HCT116 (cell line): Measurements from ENCODE around the gene SNRPB. TPM values are rescaled to one million over a fixed set of nuclear protein-coding genes. Genes with fewer than 3 reads are reported as not detected.

Source experiments
- ATAC-seq: fragments of 200-7000 bp; cut with Tn5 transposase; 2 replicates; pipeline ENCODE4 v1.9.1; 2020; ENCODE audit warnings: mild to moderate bottlenecking, moderate library complexity
- BruUV-seq: library from RNA; stranded (reverse); fragments of 400-500 nt; replicated peaks from 2 replicates; lab custom pipeline; 2021; lab: Mats Ljungman, UMichigan
- CTCF ChIA-PET: fragments of 300-600 bp; sonication (Branson Sonifier 250); formaldehyde crosslinking; loops from one replicate; lab custom pipeline; 2021; ENCODE audit warnings: antibody characterized with exemption; lab: Charles Lee
- POLR2A ChIA-PET: fragments of 300-600, 350-600 bp; sonication (Branson Sonifier 250); formaldehyde crosslinking; loops from one replicate; lab custom pipeline; 2021; ENCODE audit warnings: antibody characterized with exemption; lab: Charles Lee
- RAD21 ChIA-PET, 2 experiments: fragments of 300-600 bp; sonication (Branson Sonifier 250); formaldehyde crosslinking; loops; one replicate each; lab custom pipeline; 2023; ENCODE audit warnings: low total read pairs in 2 of 2; ENCODE audit not compliant: uncharacterized antibody in 2 of 2, unreplicated experiment in 2 of 2, low non-redundant PET in 1 of 2; lab: Charles Lee
- DNase-seq: peaks from one replicate; pipeline ENCODE4 v3.0.0-alpha.2; 2010; ENCODE audit warnings: low read depth, low spot score
- H2AFZ ChIP-seq: fragments of 200-600 bp; shearing (Covaris generic), sonication (generic); 2 replicates; pipeline ENCODE4 v1.6.1; 2017; ENCODE audit warnings: low read depth, mixed run types, mixed read lengths, antibody characterized with exemption, low read length; ENCODE audit not compliant: poor library complexity, severe bottlenecking
- H3K27ac ChIP-seq: 2 replicates; pipeline ENCODE4 v1.5.1; 2012; ENCODE audit warnings: low read depth, low read length
- H3K27me3 ChIP-seq: fragments of 200-600 bp; sonication (generic); 2 replicates; pipeline ENCODE4 v1.6.1; 2016; ENCODE audit warnings: mixed run types, low read length, mixed read lengths; ENCODE audit not compliant: insufficient read depth
- H3K36me3 ChIP-seq, 2 experiments: fragments of 200-500 bp in 1 of 2; fragments of 200-600 bp in 1 of 2; sonication (Bioruptor generic) in 1 of 2; sonication (generic) in 1 of 2; 2 replicates each; pipeline versions ENCODE4 v1.5.1 to v1.6.1; 2014 to 2016; ENCODE audit warnings: low read length in 2 of 2, inconsistent platforms in 1 of 2, mixed read lengths in 1 of 2, mixed run types in 1 of 2; ENCODE audit not compliant: insufficient read depth in 2 of 2, control insufficient read depth in 1 of 2
- H3K4me1 ChIP-seq, 2 experiments: fragments of 200-600 bp in 1 of 2; sonication (generic) in 1 of 2; 2 replicates each; pipeline versions ENCODE4 v1.5.1 to v1.6.1; 2012 to 2017; ENCODE audit warnings: low read length in 2 of 2, inconsistent platforms in 1 of 2, mild to moderate bottlenecking in 1 of 2, mixed read lengths in 1 of 2, mixed run types in 1 of 2, moderate library complexity in 1 of 2; ENCODE audit not compliant: insufficient read depth in 2 of 2, control insufficient read depth in 1 of 2
- H3K4me2 ChIP-seq: fragments of 200-600 bp; sonication (generic); 2 replicates; pipeline ENCODE4 v1.6.1; 2017; ENCODE audit warnings: mixed run types, low read length, mixed read lengths
- H3K4me3 ChIP-seq, 2 experiments: fragments of 200-600 bp in 1 of 2; sonication (generic) in 1 of 2; replicated peaks in 1 of 2; 2 replicates each; pipeline ENCODE4 v1.5.1; 2011 to 2016; ENCODE audit warnings: low read length in 2 of 2, control low read depth in 1 of 2, low read depth in 1 of 2, mild to moderate bottlenecking in 1 of 2, mixed read lengths in 1 of 2, mixed run types in 1 of 2
- H3K79me2 ChIP-seq: fragments of 200-600 bp; sonication (generic); 2 replicates; pipeline ENCODE4 v1.6.1; 2017; ENCODE audit warnings: mild to moderate bottlenecking, mixed run types, low read length, moderate library complexity, mixed read lengths; ENCODE audit not compliant: insufficient read depth
- H3K9ac ChIP-seq: fragments of 200-600 bp; sonication (generic); 2 replicates; pipeline ENCODE4 v1.6.1; 2016; ENCODE audit warnings: low read length, mixed read lengths
- H3K9me2 ChIP-seq: fragments of 200-600 bp; sonication (generic), shearing (Covaris generic); 2 replicates; pipeline ENCODE4 v1.6.1; 2017; ENCODE audit warnings: mixed run types, mild to moderate bottlenecking, moderate library complexity; ENCODE audit not compliant: insufficient read depth
- H3K9me3 ChIP-seq, 2 experiments: fragments of 200-500 bp in 1 of 2; fragments of 200-600 bp in 1 of 2; sonication (Bioruptor generic) in 1 of 2; sonication (generic) in 1 of 2; 2 replicates each; pipeline ENCODE4 v1.6.1; 2014 to 2017; ENCODE audit warnings: low read length in 2 of 2, mixed read lengths in 2 of 2, inconsistent platforms in 1 of 2, low read depth in 1 of 2, mild to moderate bottlenecking in 1 of 2, mixed run types in 1 of 2, moderate library complexity in 1 of 2; ENCODE audit not compliant: control insufficient read depth in 1 of 2, insufficient read depth in 1 of 2
- H4K20me1 ChIP-seq: fragments of 200-600 bp; sonication (generic), shearing (Covaris generic); 2 replicates; pipeline ENCODE4 v1.6.1; 2017; ENCODE audit warnings: mixed run types, mild to moderate bottlenecking, moderate library complexity; ENCODE audit not compliant: insufficient read depth
- ATF3 ChIP-seq: IDR thresholded peaks from 2 replicates; pipeline ENCODE4 v1.6.1; 2012
- EZH2phosphoT487 ChIP-seq: fragments of 200-600 bp; IDR thresholded peaks from 2 replicates; pipeline ENCODE4 v1.6.1; 2018; ENCODE audit warnings: antibody characterized with exemption, borderline replicate concordance
- REST ChIP-seq: IDR thresholded peaks from 2 replicates; pipeline ENCODE4 v1.6.1; 2012; ENCODE audit warnings: low read depth
- SP1 ChIP-seq: IDR thresholded peaks from 2 replicates; pipeline ENCODE4 v1.6.1; 2012; ENCODE audit warnings: low read depth
- intact Hi-C: fragments of 100-400 bp; cut with micrococcal nuclease; formaldehyde crosslinking; loops from 2 replicates; pipeline ENCODE4 v1.10.0; 2022
- total RNA-seq: library from RNA; stranded (reverse); gene quantifications from one replicate; pipeline ENCODE4 v1.2.1, GENCODE V29; 2021; ENCODE audit not compliant: unreplicated experiment

The SNRPB gene
- total RNA-seq, 1 experiment from 2014 or later = 469 TPM

- TF ChIP-seq REST = no peak
- no peak for TF ChIP-seq ATF3
Observed at GRCh38 chr20:2518558-2518957, 48.0 kb upstream of the SNRPB start (continued).

GRCh38 chr20:2518096-2518495 lies 47.5 kb upstream of the SNRPB start:
- no peak overlapping the region for H3K27ac ChIP-seq
- H4K20me1 ChIP-seq = no peaks in the 10 kb centered on the region
- H3K27me3 ChIP-seq = no peaks in the 10 kb centered on the region
- H3K4me3 ChIP-seq = no peak overlapping the region
- no peak overlapping the region for H3K4me2 ChIP-seq
- ChIA-PET RAD21 (no interaction called here), CTCF (interaction anchor here (1.1 kb wide), 1 partner anchor 9 kb away, joined by 3 read pairs; the partner anchor contains the start of gene ZNF343), POLR2A (no interaction called here)
- H2AFZ ChIP-seq = no peak overlapping the region
- H3K9ac ChIP-seq = no peak overlapping the region
- H3K9me2 ChIP-seq = no peaks in the 10 kb centered on the region
- intact Hi-C loops = no loop called here
- H3K4me1 ChIP-seq = peaks cover 0 to 6% of the 10 kb centered on the region in 2 experiments; a peak in 2 of 4 replicates
- TF ChIP-seq EZH2phosphoT487 (no peak), SP1 (no peak)
- no peaks in the 10 kb centered on the region for H3K9me3 ChIP-seq
- ATAC-seq (no peak), DNase-seq (no peak)
- no peaks in the 10 kb centered on the region for H3K79me2 ChIP-seq
- no peaks in the 10 kb centered on the region for H3K36me3 ChIP-seq
- BruUV-seq = no TSS peak
